HG02798 (cell line): ENCODE results near the gene SLC38A3.
"Not testable (repeated sequence)": the region's sequence is repeated elsewhere in the genome, so short reads cannot be mapped to it uniquely, and the experiment has no call there.

Experiments
- ATAC-seq: cut with Tn5 transposase; IDR thresholded peaks from one replicate; pipeline ENCODE4 v1.9.1; 2021; ENCODE audit warnings: mild to moderate bottlenecking; ENCODE audit not compliant: unreplicated experiment, poor library complexity

The SLC38A3 gene

DNA sequence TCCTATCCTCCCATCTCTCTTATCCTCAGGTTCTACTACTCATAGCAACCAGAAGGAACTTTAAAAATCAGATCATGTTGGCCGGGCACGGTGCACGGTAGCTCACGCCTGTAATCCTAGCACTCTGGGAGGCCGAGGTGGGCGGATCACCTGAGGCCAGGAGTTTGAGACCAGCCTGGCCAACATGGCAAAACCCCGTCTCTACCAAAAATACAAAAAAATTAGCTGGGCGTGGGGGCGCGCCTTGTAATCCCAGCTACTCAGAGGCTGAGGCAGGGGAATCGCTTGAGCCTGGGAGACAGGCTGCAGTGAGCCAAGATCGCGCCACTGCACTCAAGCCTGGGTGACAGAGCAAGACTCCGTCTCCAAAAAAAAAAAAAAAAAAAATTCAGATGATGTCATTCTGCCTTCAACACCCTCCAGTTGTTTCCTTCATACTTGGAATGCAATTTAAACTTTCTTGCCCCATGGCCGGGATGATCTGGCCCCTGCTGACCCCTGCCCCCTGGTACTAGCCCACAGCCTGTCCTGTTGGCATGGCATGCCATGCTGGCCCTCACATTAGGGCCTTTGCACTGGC lies 23.2 kb downstream of the SLC38A3 start:
- ATAC-seq = not testable (repeated sequence)

DNA sequence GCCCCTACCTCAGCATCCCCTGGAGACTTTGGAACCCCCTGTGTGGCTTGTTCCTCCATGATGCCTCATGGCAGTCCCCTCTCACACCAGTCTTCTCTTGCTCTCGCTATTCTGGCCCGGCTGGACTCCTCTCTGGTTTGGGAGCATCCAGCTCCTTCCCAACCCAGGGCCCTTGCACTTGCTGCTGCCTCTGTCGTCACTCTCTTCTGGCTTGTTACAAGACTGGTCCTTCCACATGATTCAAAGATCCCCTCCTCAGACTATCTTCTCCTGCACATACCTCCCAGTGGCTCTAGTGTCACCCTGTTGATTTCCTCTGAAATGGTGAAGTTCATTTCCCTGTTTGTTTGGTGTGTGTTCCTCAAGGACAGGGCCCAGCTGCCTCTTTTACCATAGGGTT lies 24.4 kb downstream of the SLC38A3 start:
- ATAC-seq = no peak

GRCh38 chr3:50230104-50230793 lies 25.2 kb downstream of the SLC38A3 start:
- ATAC-seq = no peak

GRCh38 chr3:50230794-50231125 lies 25.7 kb downstream of the SLC38A3 start:
- no peak for ATAC-seq

DNA sequence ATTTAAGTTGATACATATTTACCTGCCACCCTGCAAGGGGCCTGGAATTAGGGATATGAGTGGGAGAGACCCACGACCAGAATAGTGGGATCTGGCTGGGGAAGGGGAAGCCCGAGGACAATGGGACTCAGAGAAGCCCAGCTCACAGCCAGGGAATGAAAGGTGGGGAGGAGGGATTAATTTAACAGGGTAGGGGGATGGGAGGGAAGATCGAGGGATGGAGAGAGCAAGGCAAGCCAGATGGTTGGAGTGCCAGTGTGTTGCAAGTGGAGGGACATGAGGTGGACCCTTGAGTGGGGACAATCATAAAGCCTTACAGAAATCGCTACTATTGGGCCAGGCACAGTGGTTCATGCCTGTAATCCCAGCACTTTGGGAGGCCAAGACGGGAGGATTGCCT lies 26.5 kb downstream of the SLC38A3 start:
- ATAC-seq = no peak

DNA sequence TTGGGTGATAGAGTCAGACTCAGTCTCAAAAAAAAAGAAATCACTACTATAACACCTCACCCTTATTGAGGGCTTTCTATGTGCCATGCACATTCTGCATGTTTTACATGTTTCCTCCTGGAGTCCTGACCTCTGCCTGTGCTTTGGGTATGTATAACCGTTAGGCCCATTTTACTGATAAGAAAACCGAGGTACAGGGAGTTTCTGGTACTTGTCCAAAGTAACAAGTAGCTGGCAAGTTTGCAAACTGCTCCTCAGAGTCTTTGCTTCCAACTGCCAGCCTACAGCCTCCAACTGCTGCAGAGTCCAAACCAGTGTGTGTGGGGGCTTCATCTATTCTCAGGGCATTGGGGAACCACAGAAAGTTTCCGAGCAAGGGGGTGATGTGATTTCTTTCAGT lies 27.2 kb downstream of the SLC38A3 start:
- no peak for ATAC-seq

GRCh38 chr3:50233176-50233575 lies 28.1 kb downstream of the SLC38A3 start:
- ATAC-seq = no peak

DNA sequence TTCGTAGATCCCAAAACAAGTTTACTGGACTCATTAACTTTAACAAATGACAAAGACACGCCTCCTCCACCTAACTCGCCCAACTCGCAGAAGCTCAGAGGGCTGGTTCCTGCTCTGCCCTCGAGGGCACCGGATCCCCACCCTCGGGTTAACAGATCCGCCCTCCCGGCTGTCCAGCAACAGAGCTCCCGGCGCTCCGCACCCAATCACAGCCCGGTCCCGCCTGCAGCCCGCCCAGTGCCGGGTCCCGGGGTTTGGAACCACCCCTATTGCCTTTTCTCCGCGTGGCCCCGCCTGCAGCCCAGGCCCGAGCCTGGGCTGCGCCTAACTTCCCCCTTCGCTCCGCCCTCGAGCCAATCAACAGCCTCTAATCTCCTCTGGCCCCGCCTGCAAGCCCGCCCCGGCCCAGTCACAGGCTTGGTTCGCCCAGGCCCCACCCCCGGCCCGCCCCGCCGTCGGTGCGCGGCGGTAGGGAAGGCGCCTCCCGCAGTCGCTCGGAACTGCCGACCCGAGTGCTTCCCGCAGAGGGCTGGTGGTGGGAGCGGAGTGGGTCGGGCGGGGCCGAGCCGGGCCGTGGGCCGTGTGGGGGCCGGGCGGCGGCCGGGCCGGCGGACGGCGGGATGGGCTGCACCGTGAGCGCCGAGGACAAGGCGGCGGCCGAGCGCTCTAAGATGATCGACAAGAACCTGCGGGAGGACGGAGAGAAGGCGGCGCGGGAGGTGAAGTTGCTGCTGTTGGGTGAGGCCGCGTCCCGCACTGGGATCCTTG lies 30.8 kb downstream of the SLC38A3 start, which contains the start of gene GNAI2:
Gene GNAI2, plus strand, starts transcription at position 489 of the 768 bp plus-strand sequence. Its CDS starts 132 bp downstream, at position 621.
- peak; percentile 94 for ATAC-seq

- no peak for ATAC-seq
Measured at GRCh38 chr3:50236484-50237132, 31.5 kb downstream of the SLC38A3 start.

GRCh38 chr3:50237133-50237651 lies 32.1 kb downstream of the SLC38A3 start:
- no peak for ATAC-seq

DNA sequence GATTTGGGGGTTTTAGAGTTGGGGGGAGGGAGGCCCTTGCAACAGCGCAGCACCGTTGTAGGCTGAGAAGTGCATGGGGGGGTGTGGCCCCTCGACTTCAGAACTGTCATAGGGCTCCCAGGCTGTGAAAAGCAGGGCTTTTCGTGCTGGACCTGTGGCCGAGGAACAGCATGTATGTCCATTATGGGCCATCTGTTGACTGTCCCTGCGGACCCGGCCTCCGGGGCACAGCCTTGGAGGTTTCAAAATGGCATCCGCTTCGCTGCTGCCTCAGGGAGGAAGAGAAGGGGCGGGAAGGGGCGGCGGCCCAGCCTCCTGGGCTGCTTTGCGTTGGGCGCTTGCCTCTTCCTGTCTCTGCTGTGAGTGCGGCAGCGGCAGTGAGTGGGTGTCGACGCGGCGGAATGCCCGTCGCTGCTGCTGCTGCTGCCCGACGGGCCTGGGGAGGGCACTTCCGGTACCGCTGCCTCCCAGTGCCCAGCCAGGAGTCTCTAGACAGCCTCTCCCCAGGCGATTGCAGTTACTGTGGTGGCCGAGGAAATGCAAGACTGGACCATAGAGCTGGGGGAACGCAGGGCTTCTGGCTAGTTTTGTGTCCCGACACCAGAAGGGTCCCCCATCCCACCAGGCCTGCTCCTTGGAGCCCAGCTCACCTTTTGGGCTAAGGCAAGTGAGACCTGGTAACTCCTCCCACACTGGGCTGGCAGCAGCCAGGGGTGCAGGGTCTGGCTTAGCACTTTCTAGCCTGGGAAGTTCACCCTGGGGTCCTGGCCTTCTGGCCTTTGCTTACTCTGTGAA lies 32.9 kb downstream of the SLC38A3 start:
- ATAC-seq = peak; percentile 38

DNA sequence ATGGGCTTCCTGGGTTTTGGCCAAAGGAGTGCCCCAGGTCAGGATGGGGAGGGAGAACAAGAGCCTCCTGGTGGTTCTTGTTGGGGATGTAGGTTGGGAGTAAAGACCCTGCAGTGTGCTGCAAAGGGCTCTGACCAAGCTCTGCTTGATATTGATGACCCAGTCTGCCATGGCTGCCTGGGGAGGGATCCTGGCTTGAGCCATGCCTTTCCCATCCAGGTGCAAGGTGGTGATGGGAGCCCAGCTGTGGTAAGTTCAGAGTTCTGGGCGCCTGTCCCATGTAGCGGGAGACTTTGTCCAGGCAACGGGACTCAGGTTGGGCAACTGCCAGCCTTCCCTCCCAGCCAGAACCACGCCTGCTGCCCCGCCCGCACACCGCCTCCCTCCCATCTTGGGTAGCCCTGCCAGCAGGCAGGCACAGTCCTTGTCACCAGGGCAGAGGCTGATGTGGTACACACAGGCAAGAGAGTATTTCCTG lies 33.5 kb downstream of the SLC38A3 start:
- no peak for ATAC-seq

DNA sequence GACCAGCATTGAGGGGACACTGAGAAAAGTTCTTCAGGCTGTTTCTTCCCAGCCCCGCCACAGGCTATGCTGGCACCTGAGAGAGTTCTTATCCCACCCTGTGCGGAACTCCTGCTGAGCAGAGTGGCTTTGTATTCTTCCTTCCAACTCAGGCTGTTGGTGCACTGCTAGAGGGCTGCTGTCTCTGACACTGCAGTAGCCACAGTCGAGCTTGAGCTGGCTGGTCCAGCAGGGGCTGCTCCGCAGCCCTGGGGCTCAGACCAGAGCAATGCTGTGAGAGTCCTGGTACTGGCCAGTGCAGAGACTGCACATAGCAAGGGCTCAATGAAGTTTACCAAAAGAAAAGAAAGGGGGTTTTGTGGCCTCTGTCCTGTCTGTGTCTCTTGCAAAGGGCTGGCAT lies 34.6 kb downstream of the SLC38A3 start:
- no peak for ATAC-seq

GRCh38 chr3:50241163-50241562 lies 36.1 kb downstream of the SLC38A3 start:
- ATAC-seq = no peak

DNA sequence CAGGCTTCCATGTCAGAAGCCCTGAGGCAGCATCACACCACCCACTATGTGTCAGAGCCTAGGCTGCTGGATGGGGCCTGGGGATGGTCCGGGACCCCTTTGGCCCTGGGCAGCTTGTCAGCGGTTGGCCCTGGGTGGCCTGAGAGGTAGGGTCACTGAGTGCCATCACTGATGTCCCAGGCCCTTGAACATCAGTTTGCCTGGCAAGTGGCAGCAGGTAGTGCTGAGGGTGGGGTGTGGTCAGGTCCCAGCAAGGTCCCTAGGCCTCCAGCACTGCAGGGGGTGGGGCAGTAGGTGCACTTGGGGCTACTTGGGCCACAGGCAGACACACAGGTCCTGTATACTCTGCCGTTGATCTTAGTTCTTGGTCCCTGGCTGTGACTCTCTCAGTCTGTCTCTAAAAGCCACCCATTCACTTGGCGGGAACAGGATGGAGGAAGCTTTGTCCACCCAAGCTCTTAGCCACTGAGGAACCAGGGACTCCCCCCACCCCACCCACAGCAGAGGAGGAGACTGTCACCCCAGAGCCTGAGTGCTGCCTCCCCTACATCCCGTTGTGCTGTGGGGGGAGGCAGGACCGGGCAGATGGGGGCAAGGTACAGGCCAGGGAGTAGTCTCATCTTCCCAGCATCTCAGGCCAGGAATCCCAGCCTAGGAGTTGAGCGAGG lies 36.8 kb downstream of the SLC38A3 start:
- no peak for ATAC-seq

DNA sequence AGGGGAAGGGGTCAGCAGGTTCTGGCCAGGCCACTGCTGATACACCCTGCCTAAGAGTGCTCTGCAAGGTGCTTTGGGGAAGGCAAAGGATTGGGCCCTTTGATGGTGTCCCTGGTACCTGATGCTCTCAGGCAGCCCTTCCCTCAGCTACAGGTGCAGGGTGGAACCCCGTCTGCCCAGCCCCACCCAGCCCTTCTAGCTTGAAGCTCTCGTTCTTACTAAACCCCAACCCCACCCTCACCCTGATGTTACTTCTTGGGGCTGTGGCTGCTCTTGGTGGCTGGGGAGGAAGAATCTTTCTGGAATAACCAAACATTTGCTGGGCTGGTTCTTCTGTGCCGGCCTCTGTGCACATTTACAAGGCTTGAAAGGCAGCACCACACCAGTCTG lies 37.3 kb downstream of the SLC38A3 start:
- no peak for ATAC-seq

GRCh38 chr3:50242851-50243542 lies 37.9 kb downstream of the SLC38A3 start:
- ATAC-seq = no peak

DNA sequence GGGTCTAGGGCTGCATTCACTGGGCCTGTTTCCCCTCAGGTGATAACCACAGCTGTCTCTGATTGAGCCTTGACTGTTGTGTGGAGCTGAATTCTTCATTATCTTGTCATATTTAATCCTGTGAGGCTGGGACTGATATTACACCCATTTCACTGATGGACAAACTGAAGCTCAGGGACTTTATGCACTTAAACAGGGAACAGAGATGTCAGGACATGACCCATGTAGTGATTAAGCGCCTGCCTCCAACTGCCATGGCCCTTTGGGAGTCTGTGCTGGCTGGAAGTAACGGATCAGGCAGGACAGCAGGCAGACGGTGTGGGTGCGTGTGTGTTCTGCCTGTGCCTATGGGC lies 38.4 kb downstream of the SLC38A3 start:
- ATAC-seq = no peak

DNA sequence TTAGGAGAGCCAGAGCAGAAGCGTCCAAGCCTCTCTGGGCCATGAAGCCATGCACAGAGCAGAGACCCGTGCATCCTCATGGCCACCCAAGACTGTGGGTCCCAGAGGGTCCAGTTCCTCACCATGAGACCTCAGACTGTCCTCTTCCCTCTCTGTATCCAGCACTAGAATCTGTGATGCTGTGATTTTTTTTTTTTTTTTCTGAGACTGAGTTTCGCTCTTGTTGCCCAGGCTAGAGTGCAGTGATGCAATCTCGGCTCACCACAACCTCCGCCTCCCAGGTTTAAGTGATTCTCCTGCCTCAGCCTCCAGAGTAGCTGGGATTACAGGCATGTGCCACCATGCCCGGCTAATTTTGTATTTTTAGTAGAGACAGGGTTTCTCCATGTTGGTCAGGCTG lies 39.7 kb downstream of the SLC38A3 start:
- not testable (repeated sequence) for ATAC-seq
